GDM1 (cell line): ENCODE results near the gene CIBAR2.

Source experiments
- DNase-seq: peaks from one replicate; lab custom pipeline; 2025; lab: John Stamatoyannopoulos, UW

Gene CIBAR2

GRCh38 chr16:85083051-85083639 lies 29.1 kb downstream of the CIBAR2 start:
- no peak for DNase-seq

- DNase-seq: no peak
Observed at GRCh38 chr16:85082173-85083050, 29.9 kb downstream of the CIBAR2 start.

- no peak for DNase-seq
Observed at GRCh38 chr16:85081765-85082164, 30.5 kb downstream of the CIBAR2 start.

GRCh38 chr16:85081038-85081437 lies 31.2 kb downstream of the CIBAR2 start:
- DNase-seq: no peak

GRCh38 chr16:85079785-85080570 lies 32.3 kb downstream of the CIBAR2 start:
- DNase-seq: no peak

GRCh38 chr16:85078952-85079351 lies 33.3 kb downstream of the CIBAR2 start:
- DNase-seq: no peak

GRCh38 chr16:85078226-85078625 lies 34.0 kb downstream of the CIBAR2 start:
- DNase-seq: no peak

GRCh38 chr16:85077576-85078125 lies 34.6 kb downstream of the CIBAR2 start:
- DNase-seq: no peak

- no peak for DNase-seq
Observed at GRCh38 chr16:85077039-85077438, 35.2 kb downstream of the CIBAR2 start.

- DNase-seq: no peak
Observed at GRCh38 chr16:85075236-85075924, 36.9 kb downstream of the CIBAR2 start.

- no peak for DNase-seq
Observed at GRCh38 chr16:85074225-85074914, 37.9 kb downstream of the CIBAR2 start.

GRCh38 chr16:85072947-85073346 lies 39.3 kb downstream of the CIBAR2 start:
- DNase-seq: no peak

- DNase-seq: no peak
Observed at GRCh38 chr16:85072076-85072860, 40.0 kb downstream of the CIBAR2 start.

GRCh38 chr16:85069171-85069570 lies 43.1 kb downstream of the CIBAR2 start:
- no peak for DNase-seq

GRCh38 chr16:85068746-85069145 lies 43.5 kb downstream of the CIBAR2 start:
- no peak for DNase-seq

- no peak for DNase-seq
Observed at GRCh38 chr16:85067426-85067825, 44.8 kb downstream of the CIBAR2 start.

- no peak for DNase-seq
Observed at GRCh38 chr16:85067024-85067423, 45.2 kb downstream of the CIBAR2 start.

- DNase-seq: no peak
Observed at GRCh38 chr16:85066346-85066885, 45.9 kb downstream of the CIBAR2 start.

- DNase-seq: no peak
Observed at GRCh38 chr16:85065099-85065498, 47.2 kb downstream of the CIBAR2 start.

- no peak for DNase-seq
Observed at GRCh38 chr16:85064186-85064585, 48.1 kb downstream of the CIBAR2 start.
